ENCODE results near the gene HIP1R.

DNA sequence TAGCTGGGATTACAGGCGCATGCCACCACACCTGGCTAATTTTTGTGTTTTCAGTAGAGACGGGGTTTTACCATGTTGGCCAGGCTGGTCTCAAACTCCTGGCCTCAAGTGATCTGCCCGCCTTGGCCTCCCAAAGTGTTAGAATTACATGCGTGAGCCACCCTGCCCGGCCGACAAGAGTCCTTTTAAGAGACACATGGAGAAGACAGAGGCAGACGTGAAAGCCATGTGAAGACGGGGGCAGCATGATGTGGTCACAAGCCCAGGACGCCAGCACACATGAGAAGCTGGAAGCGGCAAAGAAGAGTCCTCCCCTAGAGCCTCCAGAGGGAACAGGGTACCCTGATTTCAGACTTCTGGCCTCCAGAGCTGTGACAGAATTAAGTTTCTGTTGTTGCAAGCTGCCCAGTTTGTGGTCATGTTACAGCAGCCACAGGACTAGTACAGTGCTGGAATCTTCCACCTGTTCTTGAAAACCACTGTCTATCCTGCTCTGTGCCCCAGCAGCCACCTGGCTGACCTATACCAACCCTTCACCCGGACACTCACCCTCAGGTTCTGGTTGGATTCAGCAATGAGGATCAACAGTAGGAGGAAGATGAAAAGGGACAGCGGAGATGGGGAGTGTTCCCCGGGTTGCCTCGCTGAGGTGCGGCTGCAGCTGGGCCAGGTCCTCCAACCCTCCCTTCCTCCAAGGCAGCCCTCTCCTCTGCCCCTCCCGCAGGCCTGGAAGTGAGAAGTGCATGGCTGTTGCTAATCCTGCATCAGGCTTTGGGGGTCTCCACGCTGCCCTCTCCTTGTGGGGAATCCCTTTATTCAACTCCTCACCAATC is 43.7 kb downstream of the HIP1R start:
- no peak for TF ChIP-seq NR3C1 (IDR thresholded peaks at IDR 0.05)
- TF ChIP-seq, protein P1, sequence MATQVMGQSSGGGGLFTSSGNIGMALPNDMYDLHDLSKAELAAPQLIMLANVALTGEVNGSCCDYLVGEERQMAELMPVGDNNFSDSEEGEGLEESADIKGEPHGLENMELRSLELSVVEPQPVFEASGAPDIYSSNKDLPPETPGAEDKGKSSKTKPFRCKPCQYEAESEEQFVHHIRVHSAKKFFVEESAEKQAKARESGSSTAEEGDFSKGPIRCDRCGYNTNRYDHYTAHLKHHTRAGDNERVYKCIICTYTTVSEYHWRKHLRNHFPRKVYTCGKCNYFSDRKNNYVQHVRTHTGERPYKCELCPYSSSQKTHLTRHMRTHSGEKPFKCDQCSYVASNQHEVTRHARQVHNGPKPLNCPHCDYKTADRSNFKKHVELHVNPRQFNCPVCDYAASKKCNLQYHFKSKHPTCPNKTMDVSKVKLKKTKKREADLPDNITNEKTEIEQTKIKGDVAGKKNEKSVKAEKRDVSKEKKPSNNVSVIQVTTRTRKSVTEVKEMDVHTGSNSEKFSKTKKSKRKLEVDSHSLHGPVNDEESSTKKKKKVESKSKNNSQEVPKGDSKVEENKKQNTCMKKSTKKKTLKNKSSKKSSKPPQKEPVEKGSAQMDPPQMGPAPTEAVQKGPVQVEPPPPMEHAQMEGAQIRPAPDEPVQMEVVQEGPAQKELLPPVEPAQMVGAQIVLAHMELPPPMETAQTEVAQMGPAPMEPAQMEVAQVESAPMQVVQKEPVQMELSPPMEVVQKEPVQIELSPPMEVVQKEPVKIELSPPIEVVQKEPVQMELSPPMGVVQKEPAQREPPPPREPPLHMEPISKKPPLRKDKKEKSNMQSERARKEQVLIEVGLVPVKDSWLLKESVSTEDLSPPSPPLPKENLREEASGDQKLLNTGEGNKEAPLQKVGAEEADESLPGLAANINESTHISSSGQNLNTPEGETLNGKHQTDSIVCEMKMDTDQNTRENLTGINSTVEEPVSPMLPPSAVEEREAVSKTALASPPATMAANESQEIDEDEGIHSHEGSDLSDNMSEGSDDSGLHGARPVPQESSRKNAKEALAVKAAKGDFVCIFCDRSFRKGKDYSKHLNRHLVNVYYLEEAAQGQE (IDR thresholded peaks at IDR 0.05), result no peak
- TF ChIP-seq, protein P2, sequence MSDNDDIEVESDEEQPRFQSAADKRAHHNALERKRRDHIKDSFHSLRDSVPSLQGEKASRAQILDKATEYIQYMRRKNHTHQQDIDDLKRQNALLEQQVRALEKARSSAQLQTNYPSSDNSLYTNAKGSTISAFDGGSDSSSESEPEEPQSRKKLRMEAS (IDR thresholded peaks at IDR 0.05), result no peak
- TF ChIP-seq, protein P3, sequence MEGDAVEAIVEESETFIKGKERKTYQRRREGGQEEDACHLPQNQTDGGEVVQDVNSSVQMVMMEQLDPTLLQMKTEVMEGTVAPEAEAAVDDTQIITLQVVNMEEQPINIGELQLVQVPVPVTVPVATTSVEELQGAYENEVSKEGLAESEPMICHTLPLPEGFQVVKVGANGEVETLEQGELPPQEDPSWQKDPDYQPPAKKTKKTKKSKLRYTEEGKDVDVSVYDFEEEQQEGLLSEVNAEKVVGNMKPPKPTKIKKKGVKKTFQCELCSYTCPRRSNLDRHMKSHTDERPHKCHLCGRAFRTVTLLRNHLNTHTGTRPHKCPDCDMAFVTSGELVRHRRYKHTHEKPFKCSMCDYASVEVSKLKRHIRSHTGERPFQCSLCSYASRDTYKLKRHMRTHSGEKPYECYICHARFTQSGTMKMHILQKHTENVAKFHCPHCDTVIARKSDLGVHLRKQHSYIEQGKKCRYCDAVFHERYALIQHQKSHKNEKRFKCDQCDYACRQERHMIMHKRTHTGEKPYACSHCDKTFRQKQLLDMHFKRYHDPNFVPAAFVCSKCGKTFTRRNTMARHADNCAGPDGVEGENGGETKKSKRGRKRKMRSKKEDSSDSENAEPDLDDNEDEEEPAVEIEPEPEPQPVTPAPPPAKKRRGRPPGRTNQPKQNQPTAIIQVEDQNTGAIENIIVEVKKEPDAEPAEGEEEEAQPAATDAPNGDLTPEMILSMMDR (IDR thresholded peaks at IDR 0.05), result no peak
- no peak for TF ChIP-seq POLR2A (IDR thresholded peaks at IDR 0.05; ENCODE audit: low read length)
- no peak for TF ChIP-seq KDM1A (IDR thresholded peaks at IDR 0.05; ENCODE audit: low read depth)
- TF ChIP-seq RCOR1 (IDR thresholded peaks at IDR 0.05; ENCODE audit: low read depth, low read length), result no peak
- no peak for TF ChIP-seq RFX5 (IDR thresholded peaks at IDR 0.05)
- TF ChIP-seq CEBPB (IDR thresholded peaks at IDR 0.05), result no peak

Measured in A549 (cell line).